Gastroesophageal sphincter (tissue), 3 donors: ENCODE data around the gene ZNF382.

Experiments
- POLR2A ChIP-seq, 2 donors: fragments of 450-650 bp; IDR thresholded peaks; one replicate each; pipeline ENCODE4 v1.6.1; 2017; ENCODE audit warnings: antibody characterized with exemption in 2 of 2, mild to moderate bottlenecking in 2 of 2, moderate library complexity in 1 of 2
- TF ChIP-seq, protein P1 (sequence below), 4 experiments: fragments of 200-600 bp in 2 of 4; fragments of 450-650 bp in 2 of 4; sonication (generic) in 1 of 4; IDR thresholded peaks; one replicate each; pipeline ENCODE4 v1.5.1; 2017 to 2019; ENCODE audit warnings: antibody characterized with exemption in 4 of 4, mild to moderate bottlenecking in 2 of 4, moderate library complexity in 2 of 4

DNA sequence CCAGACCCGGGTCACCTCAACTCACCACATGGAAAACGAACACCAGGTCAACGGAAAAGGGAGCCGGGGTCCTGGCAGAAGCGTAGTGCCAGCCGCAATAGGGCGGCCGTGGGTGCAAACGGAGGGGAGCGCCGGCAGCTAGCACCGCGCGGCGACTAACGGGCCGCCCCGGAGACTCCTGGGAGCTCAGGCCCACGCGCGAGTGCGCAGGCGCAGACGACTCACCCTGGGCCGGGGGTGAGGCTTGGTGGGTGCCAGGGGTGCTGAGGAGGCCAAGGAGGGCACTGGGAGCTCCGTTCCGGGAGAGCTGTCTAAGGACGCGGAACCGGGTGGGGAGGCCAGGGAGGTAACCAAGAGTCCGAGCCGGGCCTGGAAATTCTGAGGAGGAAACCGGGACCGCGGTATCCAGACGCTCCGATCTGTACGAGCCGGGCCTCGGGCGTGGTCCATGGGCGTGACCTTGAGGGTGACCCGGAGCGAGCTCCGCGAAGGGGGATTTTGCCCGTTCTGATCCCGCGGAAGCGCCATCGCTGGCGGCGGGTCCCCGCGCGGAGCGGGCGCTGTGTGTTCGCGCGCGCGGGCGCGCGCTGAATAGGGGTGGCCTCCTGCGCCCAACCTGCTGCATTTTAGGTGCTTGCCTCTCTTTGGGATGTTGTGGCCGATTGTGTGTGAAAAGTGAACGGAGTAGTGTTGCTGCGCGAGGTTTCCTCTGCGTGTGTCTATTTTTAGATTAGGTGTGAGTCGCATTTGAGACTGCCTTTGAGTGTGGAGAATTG is at the start of gene ZNF382:
- TF ChIP-seq, protein P1, sequence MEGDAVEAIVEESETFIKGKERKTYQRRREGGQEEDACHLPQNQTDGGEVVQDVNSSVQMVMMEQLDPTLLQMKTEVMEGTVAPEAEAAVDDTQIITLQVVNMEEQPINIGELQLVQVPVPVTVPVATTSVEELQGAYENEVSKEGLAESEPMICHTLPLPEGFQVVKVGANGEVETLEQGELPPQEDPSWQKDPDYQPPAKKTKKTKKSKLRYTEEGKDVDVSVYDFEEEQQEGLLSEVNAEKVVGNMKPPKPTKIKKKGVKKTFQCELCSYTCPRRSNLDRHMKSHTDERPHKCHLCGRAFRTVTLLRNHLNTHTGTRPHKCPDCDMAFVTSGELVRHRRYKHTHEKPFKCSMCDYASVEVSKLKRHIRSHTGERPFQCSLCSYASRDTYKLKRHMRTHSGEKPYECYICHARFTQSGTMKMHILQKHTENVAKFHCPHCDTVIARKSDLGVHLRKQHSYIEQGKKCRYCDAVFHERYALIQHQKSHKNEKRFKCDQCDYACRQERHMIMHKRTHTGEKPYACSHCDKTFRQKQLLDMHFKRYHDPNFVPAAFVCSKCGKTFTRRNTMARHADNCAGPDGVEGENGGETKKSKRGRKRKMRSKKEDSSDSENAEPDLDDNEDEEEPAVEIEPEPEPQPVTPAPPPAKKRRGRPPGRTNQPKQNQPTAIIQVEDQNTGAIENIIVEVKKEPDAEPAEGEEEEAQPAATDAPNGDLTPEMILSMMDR (IDR thresholded peaks at IDR 0.05), result no peak
- TF ChIP-seq POLR2A (IDR thresholded peaks at IDR 0.05), result peak; percentile 34 to 41
